GM18505 (cell line): ENCODE measurements around the gene SZT2.
"Not testable (repeated sequence)": the region's sequence is repeated elsewhere in the genome, so short reads cannot be mapped to it uniquely, and the experiment has no call there.

Experiments used
- ATAC-seq: cut with Tn5 transposase; IDR thresholded peaks from one replicate; pipeline ENCODE4 v1.9.1; 2021; ENCODE audit not compliant: unreplicated experiment
- POLR2A ChIP-seq: IDR thresholded peaks from 4 replicates; pipeline ENCODE4 v1.6.1; 2011; ENCODE audit warnings: borderline replicate concordance; ENCODE audit not compliant: insufficient read depth, insufficient read length; ENCODE audit errors: extremely low read depth

SZT2 gene

GRCh38 chr1:43463479-43463878 lies 73.8 kb downstream of the SZT2 start:
- TF ChIP-seq POLR2A: no peak
- ATAC-seq: no peak

GRCh38 chr1:43464681-43465504 lies 75.2 kb downstream of the SZT2 start:
- no peak for ATAC-seq
- no peak for TF ChIP-seq POLR2A

- ATAC-seq: no peak
- no peak for TF ChIP-seq POLR2A
Measured at GRCh38 chr1:43465505-43466067, 75.9 kb downstream of the SZT2 start.

GRCh38 chr1:43466403-43466802 lies 76.7 kb downstream of the SZT2 start:
- TF ChIP-seq POLR2A: no peak
- ATAC-seq: no peak

GRCh38 chr1:43468414-43468813 lies 78.7 kb downstream of the SZT2 start:
- ATAC-seq: no peak
- no peak for TF ChIP-seq POLR2A

- ATAC-seq: no peak
- no peak for TF ChIP-seq POLR2A
Measured at GRCh38 chr1:43469932-43470331, 80.2 kb downstream of the SZT2 start.

GRCh38 chr1:43472087-43472462 lies 82.4 kb downstream of the SZT2 start:
- TF ChIP-seq POLR2A: no peak
- ATAC-seq: no peak

GRCh38 chr1:43472463-43473151 lies 82.9 kb downstream of the SZT2 start:
- not testable (repeated sequence) for ATAC-seq

GRCh38 chr1:43473463-43473862 lies 83.8 kb downstream of the SZT2 start:
- ATAC-seq: no peak
- no peak for TF ChIP-seq POLR2A

- not testable (repeated sequence) for ATAC-seq
Measured at GRCh38 chr1:43475611-43476401, 86.1 kb downstream of the SZT2 start.

- no peak for TF ChIP-seq POLR2A
- ATAC-seq: no peak
Measured at GRCh38 chr1:43477716-43478115, 88.0 kb downstream of the SZT2 start.

GRCh38 chr1:43479414-43479813 lies 89.7 kb downstream of the SZT2 start:
- ATAC-seq: no peak
- TF ChIP-seq POLR2A: no peak

- no peak for TF ChIP-seq POLR2A
- ATAC-seq: no peak
Measured at GRCh38 chr1:43481491-43481890, 91.8 kb downstream of the SZT2 start.

GRCh38 chr1:43482215-43482614 lies 92.5 kb downstream of the SZT2 start:
- no peak for TF ChIP-seq POLR2A
- no peak for ATAC-seq

GRCh38 chr1:43484367-43484766 lies 94.7 kb downstream of the SZT2 start:
- TF ChIP-seq POLR2A: no peak
- ATAC-seq: no peak
